C4-2B (cell line): ENCODE data around the gene PNMA3.

Experiments used
- H3K27ac ChIP-seq: fragments of 450-650 bp; 2 replicates; pipeline ENCODE4 v1.5.1; 2017
- ZFX ChIP-seq: fragments of 450-650 bp; IDR thresholded peaks from 2 replicates; pipeline ENCODE4 v1.6.1; 2017
- TF ChIP-seq, protein P1 (sequence below): fragments of 450-650 bp; conservative IDR thresholded peaks from 2 replicates; pipeline ENCODE4 v1.5.1; 2017; ENCODE audit warnings: mild to moderate bottlenecking

PNMA3 gene

GRCh38 chrX:153049093-153049492 lies 7.2 kb upstream of the PNMA3 start:
- TF ChIP-seq ZFX, result no peak
- TF ChIP-seq, protein P1, sequence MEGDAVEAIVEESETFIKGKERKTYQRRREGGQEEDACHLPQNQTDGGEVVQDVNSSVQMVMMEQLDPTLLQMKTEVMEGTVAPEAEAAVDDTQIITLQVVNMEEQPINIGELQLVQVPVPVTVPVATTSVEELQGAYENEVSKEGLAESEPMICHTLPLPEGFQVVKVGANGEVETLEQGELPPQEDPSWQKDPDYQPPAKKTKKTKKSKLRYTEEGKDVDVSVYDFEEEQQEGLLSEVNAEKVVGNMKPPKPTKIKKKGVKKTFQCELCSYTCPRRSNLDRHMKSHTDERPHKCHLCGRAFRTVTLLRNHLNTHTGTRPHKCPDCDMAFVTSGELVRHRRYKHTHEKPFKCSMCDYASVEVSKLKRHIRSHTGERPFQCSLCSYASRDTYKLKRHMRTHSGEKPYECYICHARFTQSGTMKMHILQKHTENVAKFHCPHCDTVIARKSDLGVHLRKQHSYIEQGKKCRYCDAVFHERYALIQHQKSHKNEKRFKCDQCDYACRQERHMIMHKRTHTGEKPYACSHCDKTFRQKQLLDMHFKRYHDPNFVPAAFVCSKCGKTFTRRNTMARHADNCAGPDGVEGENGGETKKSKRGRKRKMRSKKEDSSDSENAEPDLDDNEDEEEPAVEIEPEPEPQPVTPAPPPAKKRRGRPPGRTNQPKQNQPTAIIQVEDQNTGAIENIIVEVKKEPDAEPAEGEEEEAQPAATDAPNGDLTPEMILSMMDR, result no peak
- H3K27ac ChIP-seq, result no peak overlapping the region

- TF ChIP-seq ZFX, result no peak
- TF ChIP-seq, protein P1, result no peak; the same call in 1 of the 2 replicates
Observed at GRCh38 chrX:153052534-153052933, 3.7 kb upstream of the PNMA3 start.

GRCh38 chrX:153057281-153057680 lies 1.0 kb downstream of the PNMA3 start:
- TF ChIP-seq, protein P1, result no peak
- TF ChIP-seq ZFX, result no peak

More at GRCh38 chrX:153052534-153052933, 3.7 kb upstream of the PNMA3 start:
- no peak overlapping the region for H3K27ac ChIP-seq

DNA sequence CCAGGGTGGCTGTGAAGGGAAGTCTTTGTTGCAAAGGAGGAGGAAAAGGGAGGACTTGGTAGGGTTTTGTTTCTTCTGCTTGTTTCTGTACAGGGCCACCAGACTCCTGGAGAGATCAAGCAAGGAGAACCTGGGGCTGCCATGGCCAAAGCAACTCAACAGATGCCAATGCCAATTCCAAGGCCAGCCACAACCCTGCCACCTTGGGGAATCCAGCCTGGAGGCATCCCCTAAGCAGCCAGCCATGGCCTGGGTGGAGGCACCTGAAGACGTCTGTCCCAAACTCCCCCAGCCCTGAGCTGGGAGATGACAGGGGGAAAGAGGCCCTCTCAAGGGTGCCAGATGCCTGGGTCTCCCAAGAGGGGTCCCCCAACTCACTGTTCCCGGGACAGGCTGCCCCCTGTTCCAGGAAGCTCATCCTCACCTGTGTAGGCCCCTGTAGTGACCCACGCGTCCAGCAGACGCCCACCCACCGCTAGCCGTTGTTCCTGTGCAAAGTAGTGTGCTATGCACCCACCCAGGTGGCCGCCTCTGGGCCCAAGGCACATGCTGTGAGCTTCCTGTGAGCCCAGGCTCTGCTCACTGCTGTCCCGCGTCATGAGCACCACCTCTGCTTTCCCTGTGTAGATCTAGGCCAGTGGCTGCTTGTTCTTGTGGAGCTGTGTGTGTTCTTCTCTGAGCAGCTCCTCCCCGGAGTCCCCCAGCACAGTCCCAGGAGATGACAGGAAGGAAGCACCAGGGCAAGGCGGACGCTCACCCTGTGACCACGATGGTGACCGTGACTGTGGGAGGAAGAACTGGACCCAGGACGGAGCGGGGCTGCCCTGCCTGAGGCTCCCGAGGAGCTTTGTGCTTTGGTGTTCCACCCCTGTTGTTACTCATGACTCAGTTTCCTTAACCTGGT lies 3.2 kb downstream of the PNMA3 start:
- TF ChIP-seq, protein P1, result no peak
- no peak for TF ChIP-seq ZFX
- no peak overlapping the region for H3K27ac ChIP-seq

More at GRCh38 chrX:153057281-153057680, 1.0 kb downstream of the PNMA3 start:
- H3K27ac ChIP-seq, result no peak overlapping the region

DNA sequence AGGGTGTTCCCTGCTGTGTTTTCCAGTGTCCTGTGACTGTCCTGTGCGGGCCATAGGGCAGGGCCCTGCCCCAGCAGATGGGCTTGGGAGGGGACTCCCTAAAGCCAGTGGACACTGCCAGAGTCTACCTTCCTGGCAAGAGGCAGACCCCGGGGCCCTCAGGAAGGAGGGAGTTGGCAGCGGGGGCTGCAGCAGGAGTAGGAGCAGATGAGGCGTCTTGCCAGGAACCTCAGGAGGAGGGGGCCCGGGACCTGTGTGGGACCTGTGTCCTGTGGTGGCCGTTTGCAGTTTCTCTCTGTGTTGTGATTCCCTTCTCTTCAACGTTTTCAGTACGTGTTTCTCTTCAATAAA lies 3.8 kb downstream of the PNMA3 start:
- no peak overlapping the region for H3K27ac ChIP-seq
- TF ChIP-seq, protein P1, result no peak
- TF ChIP-seq ZFX, result no peak

DNA sequence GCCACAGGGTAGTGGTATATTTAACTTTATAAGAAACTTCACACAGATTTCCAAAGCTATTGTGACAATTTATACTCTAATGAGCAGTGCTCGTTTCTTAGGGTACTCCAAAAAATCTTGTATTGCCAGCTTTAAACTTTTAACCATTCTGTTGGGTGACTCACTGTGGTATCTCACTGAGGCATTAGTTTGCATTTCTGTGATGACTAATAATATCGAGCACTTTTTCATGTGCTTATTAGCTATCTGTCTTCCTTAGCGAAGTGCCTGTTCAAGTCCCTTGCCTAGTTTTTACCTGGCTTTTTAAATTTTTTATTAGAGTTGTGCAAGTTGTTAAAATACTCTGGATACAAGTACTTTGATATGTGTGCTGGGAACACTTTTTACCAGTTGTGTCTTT lies 5.5 kb downstream of the PNMA3 start:
- no peak overlapping the region for H3K27ac ChIP-seq
- TF ChIP-seq, protein P1, result no peak
- TF ChIP-seq ZFX, result no peak

DNA sequence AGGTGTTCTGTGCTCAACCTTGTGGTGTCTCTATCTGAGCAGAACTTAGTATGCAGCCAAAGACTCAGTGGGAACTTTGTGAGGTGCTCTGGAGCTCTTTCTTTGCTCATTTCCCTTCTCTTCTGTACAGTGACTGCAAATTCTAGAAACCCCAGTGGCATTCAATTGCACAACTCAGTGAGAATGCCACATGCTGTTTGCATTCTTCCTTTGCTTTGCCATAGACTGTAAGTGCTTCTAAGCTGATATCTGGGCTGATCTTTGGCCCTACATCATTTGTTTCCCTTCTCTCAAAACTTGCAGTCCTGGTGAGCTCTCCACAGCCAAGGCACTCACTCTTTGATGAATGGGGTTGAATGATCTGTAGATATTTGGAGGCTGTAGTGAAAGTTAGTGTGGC lies 7.0 kb downstream of the PNMA3 start:
- no peak for TF ChIP-seq ZFX
- TF ChIP-seq, protein P1, result no peak

More for the DNA sequence above, 7.0 kb downstream of the PNMA3 start:
- no peak overlapping the region for H3K27ac ChIP-seq
